HG02759 (cell line): Measurements from ENCODE around the gene RNF7.
"Not testable (repeated sequence)": the region's sequence is repeated elsewhere in the genome, so short reads cannot be mapped to it uniquely, and the experiment has no call there.

ENCODE experiments used
- ATAC-seq: cut with Tn5 transposase; IDR thresholded peaks from one replicate; pipeline ENCODE4 v1.9.1; 2021; ENCODE audit warnings: mild to moderate bottlenecking, moderate library complexity; ENCODE audit not compliant: unreplicated experiment

The RNF7 gene

DNA sequence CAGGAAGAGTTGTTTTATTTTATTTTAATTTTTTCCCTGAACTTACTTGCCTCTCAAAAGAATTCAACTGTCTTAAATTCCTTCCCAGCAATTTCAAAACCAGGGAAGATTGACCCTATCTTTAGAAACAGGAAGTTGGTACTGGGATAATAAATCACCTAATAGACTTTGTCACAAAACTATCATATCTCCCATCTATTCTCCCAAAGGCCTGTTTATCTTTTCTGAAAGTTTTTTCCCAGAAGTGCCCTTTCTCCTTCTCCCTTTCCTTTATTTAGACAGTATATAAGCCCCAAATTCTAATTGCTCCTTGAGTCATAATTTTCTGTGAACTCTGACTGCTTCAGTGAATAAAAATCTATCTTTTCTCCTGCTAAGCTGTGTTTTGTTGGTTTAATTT lies 2.9 kb upstream of the RNF7 start:
- no peak for ATAC-seq

DNA sequence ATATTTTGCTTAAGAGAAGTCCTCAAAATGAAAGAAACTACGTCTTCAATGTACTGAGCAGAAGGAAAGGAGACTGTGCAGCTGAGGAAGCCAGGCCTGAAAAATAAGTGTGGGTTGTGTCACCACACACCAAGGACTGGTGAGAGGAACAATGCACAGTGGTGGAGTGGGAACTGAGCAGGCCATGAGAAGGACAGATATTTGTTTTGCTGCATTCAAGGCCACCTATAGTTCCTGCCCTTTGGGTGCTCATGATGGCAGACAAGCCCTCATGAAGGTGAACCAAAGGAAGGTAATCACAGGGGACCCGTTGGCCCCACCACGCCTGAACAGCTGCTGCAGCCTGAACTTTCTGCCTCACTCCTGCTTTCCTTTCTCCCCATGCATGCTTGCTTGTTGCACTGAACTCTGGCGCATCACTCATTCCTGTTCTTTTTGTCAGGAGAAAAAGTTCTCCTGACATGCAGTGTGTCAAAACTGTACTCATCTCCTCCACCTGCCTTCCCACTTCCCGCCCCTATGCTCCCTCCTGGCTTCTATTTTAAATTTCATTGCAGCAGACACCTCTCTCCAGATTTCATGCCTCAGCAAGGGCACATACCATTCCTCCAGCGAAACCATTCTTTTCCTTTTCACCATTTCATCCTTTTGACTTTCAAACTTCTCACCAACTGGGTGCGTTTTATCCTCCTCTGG lies 2.2 kb upstream of the RNF7 start:
- ATAC-seq = no peak

- ATAC-seq = no peak
Measured at GRCh38 chr3:141737093-141737492, 1.0 kb upstream of the RNF7 start.

DNA sequence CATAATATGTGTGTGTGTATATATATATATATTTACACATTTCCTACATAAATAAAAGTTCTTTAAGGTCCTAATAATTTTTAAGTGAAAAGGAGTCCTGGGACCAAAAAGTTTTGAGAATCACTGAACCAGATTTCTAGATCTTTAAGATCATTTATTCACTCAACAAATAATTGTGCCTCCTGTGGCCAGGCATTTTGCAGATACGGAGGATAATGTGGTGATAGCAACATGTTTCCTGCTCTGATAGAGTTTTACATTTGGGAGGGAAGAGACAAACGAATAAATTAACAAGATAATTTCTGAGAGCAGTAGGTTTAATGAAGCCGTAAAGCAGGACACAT lies 448 bp upstream of the RNF7 start:
- ATAC-seq = no peak

GRCh38 chr3:141738891-141739363 lies 829 bp downstream of the RNF7 start:
- no peak for ATAC-seq

DNA sequence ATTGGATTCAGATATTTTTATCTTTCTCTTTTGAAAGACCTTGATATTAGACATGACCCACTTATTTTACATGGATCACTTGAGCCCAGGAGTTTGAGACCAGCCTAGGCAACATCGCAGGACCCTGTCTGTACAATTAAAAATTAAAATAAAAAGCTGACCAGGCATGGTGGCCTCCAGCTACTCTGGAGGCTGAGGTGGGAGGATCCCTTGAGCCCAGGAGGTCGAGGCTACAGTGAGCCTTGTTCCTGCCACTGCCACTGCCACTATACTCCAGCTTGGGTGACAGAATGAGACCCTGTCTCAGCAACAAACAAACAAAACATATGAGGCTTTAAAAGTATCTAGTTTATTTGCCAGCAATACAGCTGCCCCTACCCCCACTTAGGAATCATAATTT lies 1.6 kb downstream of the RNF7 start:
- no peak for ATAC-seq

- no peak for ATAC-seq
Measured at GRCh38 chr3:141740349-141740748, 2.3 kb downstream of the RNF7 start.

DNA sequence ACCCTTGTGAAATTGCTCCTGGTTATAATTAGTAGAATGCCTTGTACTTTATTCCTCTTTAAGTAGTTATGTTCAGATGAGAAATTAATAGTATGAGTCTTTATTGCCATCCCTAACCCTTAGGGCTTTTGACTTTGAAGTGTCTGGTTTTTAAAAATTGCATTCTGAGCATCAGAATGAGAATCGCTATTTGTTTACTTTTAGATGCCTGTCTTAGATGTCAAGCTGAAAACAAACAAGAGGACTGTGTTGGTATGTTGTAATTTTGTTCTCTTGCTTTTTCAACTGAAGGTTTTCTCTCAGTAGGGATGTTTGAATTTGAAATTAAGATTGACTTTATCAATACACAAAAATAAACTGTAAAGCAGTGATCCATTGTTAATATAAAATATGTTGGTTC lies 5.2 kb downstream of the RNF7 start:
- no peak for ATAC-seq

DNA sequence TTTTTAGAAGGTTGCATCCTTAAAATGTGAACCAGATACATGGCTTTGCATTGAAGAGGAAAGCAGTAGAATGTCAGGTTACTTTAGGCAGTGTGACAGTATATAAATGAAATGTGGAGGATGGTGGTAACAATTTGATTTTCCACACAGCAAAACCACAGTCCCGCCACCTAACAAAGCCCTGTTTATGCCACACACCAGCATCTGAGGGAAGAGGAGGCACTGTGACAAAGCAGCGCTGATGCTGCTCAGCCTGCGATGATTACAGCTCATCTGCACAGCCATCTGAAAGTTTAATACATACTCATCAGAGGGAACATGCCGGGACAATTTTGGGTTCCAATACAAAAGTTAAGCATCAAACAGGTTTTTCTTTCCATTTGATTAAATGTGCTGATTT lies 8.9 kb downstream of the RNF7 start:
- ATAC-seq = no peak

- ATAC-seq = no peak
Measured at GRCh38 chr3:141753399-141753798, 15.3 kb downstream of the RNF7 start.

- no peak for ATAC-seq
Measured at GRCh38 chr3:141754032-141754431, 15.9 kb downstream of the RNF7 start.

- not testable (repeated sequence) for ATAC-seq
Measured at GRCh38 chr3:141762552-141762951, 24.5 kb downstream of the RNF7 start.

DNA sequence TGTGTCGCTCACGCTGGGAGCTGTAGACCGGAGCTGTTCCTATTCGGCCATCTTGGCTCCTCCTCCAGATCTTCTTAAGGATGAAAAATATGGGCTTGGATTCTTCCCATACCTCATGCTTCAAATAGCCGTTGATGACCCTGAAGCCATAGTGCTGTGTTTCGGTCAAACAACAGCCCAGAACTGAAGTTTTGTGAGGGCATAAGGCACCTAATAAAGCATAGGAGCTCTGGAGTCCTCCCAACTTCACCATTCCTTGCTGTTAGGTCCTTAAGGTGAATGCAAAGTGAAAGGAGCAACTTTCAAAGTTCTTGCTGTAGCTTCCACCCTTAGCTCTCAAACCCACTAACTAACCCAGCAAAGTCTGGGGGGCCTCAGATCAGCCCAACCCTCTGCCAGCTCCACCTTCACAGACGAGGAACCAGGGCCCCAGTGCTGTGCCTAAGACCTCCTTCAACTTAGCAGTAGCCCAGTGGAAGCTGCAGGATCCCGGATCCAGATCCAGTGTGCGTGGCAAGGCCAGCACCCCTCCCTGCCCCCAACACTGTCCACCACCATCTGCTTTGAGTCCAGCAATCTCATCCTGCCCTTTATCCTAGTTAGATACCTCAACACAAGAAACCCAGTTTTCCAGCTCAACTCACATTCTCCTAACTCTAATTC lies 25.1 kb downstream of the RNF7 start, which contains the start of gene GRK7:
Gene GRK7 (plus strand): TSS at position 321 of the 663 bp plus-strand sequence. CDS start 14,877 bp downstream, outside the sequence.
- ATAC-seq = no peak

DNA sequence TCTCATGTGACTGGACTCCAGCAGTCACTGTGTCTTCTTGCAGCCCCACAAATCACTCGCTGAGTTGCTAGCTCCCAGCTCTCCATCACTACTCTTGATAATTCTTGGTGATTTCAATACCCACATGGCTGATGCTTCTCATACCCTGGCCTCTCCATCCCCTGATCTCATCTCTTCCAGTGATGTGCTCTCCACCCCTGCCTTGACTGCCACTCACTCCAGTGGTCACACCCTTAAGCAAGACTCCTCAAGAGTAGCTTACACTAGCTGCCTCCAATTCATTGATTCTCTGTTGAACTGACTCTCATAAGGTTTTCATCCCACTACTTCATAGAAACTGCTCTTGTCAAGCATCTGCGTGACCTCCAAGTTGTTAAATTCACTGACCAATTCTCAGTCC lies 25.9 kb downstream of the RNF7 start:
- ATAC-seq = no peak

DNA sequence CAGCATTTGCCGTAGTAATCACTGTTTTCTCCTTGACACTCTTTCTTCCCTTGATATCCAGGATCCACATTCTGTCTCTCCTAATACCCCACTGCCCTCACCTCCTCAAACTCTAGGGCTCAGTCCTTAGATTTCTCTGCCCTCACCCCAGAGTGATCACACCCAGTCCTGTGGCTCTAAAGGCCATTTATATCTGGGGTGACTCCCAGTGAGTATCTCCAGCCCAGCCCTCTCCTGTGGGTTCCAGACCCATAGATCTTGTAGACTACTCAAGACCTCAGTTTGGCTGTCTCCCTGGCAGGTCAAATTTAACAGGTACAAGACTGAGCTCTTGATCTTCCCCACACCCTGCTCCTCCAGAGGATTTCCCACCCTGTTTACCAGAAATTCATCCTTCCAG lies 26.4 kb downstream of the RNF7 start:
- ATAC-seq = no peak

- ATAC-seq = no peak
Measured at GRCh38 chr3:141764986-141765385, 26.9 kb downstream of the RNF7 start.

DNA sequence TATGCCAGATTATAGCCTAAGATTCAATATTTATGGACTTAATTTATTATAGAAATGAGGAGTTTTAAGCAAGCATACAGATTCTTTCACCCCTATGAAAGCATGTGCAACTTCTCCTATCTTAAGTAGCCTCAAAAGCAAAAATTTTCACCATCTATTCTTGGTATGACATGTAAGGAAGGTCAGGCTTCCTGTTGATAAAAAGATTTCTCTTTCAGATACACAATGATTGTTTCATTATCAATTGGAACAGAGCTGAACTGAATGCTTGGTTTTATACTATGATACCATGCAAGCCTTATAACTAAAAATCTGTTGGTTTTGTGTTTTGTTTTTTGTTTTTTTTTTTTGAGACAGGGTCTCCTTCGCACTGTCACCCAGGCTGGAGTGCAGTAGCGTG lies 29.0 kb downstream of the RNF7 start:
- ATAC-seq = no peak

DNA sequence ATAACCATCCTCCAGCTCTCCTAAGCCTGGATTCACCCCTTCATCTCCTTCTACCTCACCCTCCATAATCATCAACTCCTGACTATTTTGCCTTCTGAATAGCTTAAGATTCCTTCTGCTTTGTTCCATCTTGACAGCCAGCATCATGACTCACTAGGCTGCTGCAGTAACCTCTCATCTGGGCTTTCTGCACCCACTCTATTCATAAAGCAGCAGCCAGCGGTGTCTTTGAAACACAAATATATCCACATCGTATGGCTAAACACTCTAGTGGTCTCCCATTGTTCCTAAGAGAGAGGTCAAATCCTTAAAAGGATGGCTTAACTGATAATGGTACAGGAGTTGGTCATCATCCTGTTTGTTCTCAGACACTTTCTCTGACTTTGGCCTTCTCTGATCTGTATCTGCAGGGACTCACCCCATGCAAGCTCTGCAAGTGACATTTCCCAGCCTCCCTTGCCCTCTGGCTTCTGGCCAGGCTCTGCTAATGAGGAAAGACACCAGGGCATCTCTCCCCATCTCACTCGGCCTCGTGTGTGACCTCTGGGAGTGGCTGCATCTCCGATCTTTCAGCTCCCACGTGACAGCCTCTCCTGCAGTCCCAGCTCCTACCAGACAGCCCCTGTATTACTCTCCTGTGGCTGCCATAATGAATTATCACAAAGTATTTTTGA lies 31.3 kb downstream of the RNF7 start:
- ATAC-seq = no peak

- ATAC-seq = no peak
Measured at GRCh38 chr3:141773676-141774075, 35.6 kb downstream of the RNF7 start.

- ATAC-seq = no peak
Measured at GRCh38 chr3:141776376-141776775, 38.3 kb downstream of the RNF7 start.

DNA sequence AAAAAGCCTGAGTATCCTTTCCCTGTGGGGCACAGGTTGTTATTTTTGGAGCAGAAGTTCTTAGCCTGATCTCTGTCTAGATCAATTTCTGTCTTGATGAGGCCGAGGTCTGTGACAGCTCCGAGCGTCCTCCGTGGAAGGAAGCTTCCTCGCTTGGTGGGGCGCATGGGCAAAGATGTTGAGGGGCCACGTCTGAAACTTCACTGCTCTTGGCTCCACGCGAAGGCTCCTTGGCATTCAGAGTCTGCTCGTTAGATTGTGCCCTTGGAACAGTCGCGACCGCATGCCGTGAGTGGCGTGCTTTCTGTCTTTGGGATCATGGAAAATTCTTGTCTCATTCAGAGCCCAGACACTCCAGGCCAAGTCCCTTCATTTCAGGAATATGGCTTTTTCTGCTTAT lies 38.8 kb downstream of the RNF7 start:
- no peak for ATAC-seq
